ENCODE data around the gene POM121L12.

POM121L12 gene

GRCh38 chr7:53015463-53015862, 20.0 kb upstream of the POM121L12 start:
- no peak for TF ChIP-seq CTCF (conservative IDR thresholded peaks at IDR 0.05; ENCODE audit: low read depth, low read length)
- H3K9ac ChIP-seq: no peak overlapping the region
- H3K36me3 ChIP-seq (ENCODE audit: insufficient read depth): no peaks in the 10 kb centered on the region
- no peak overlapping the region for H2AFZ ChIP-seq (ENCODE audit: low read depth)
- no peaks in the 10 kb centered on the region for H4K20me1 ChIP-seq (ENCODE audit: insufficient read depth)
- H3K4me1 ChIP-seq (ENCODE audit: low read depth, poor library complexity, severe bottlenecking): no peaks in the 10 kb centered on the region
- H3K4me2 ChIP-seq: no peak overlapping the region
- no peaks in the 10 kb centered on the region for H3K27me3 ChIP-seq (ENCODE audit: insufficient read depth, low read depth)
- H3K79me2 ChIP-seq (ENCODE audit: insufficient read depth, low read depth): no peaks in the 10 kb centered on the region
- no peak overlapping the region for H3K27ac ChIP-seq
- H3K4me3 ChIP-seq (IDR thresholded peaks at IDR 0.05; ENCODE audit: insufficient read depth, low read depth, low read length): no peak overlapping the region

- H4K20me1 ChIP-seq (ENCODE audit: insufficient read depth): no peaks in the 10 kb centered on the region
- no peak overlapping the region for H2AFZ ChIP-seq (ENCODE audit: low read depth)
- no peaks in the 10 kb centered on the region for H3K27me3 ChIP-seq (ENCODE audit: insufficient read depth, low read depth)
- no peak overlapping the region for H3K4me3 ChIP-seq (IDR thresholded peaks at IDR 0.05; ENCODE audit: insufficient read depth, low read depth, low read length)
- no peaks in the 10 kb centered on the region for H3K4me1 ChIP-seq (ENCODE audit: low read depth, poor library complexity, severe bottlenecking)
- no peak overlapping the region for H3K4me2 ChIP-seq
- H3K79me2 ChIP-seq (ENCODE audit: insufficient read depth, low read depth): no peaks in the 10 kb centered on the region
- no peaks in the 10 kb centered on the region for H3K36me3 ChIP-seq (ENCODE audit: insufficient read depth)
- H3K27ac ChIP-seq: no peak overlapping the region
- TF ChIP-seq CTCF (conservative IDR thresholded peaks at IDR 0.05; ENCODE audit: low read depth, low read length): no peak
- H3K9ac ChIP-seq: no peak overlapping the region
Measured at GRCh38 chr7:53022893-53023292, 12.5 kb upstream of the POM121L12 start.

- TF ChIP-seq CTCF (conservative IDR thresholded peaks at IDR 0.05; ENCODE audit: low read depth, low read length): no peak
- no peak overlapping the region for H3K9ac ChIP-seq
- no peak overlapping the region for H2AFZ ChIP-seq (ENCODE audit: low read depth)
- no peak overlapping the region for H3K4me3 ChIP-seq (IDR thresholded peaks at IDR 0.05; ENCODE audit: insufficient read depth, low read depth, low read length)
- H3K27me3 ChIP-seq (ENCODE audit: insufficient read depth, low read depth): no peaks in the 10 kb centered on the region
- H4K20me1 ChIP-seq (ENCODE audit: insufficient read depth): no peaks in the 10 kb centered on the region
- H3K4me2 ChIP-seq: no peak overlapping the region
- no peaks in the 10 kb centered on the region for H3K36me3 ChIP-seq (ENCODE audit: insufficient read depth)
- H3K4me1 ChIP-seq (ENCODE audit: low read depth, poor library complexity, severe bottlenecking): no peaks in the 10 kb centered on the region
- H3K79me2 ChIP-seq (ENCODE audit: insufficient read depth, low read depth): no peaks in the 10 kb centered on the region
- no peak overlapping the region for H3K27ac ChIP-seq
Measured at GRCh38 chr7:53048638-53049037, 13.2 kb downstream of the POM121L12 start.

- Histone ChIP-seq H3K4me2 (no peak overlapping the region), H3K4me3 (IDR thresholded peaks at IDR 0.05; ENCODE audit: insufficient read depth, low read depth, low read length) (no peak overlapping the region), H2AFZ (ENCODE audit: low read depth) (no peak overlapping the region), H3K9ac (no peak overlapping the region), H3K27me3 (ENCODE audit: insufficient read depth, low read depth) (no peaks in the 10 kb centered on the region), H3K27ac (no peak overlapping the region), H4K20me1 (ENCODE audit: insufficient read depth) (no peaks in the 10 kb centered on the region), H3K36me3 (ENCODE audit: insufficient read depth) (no peaks in the 10 kb centered on the region), H3K79me2 (ENCODE audit: insufficient read depth, low read depth) (no peaks in the 10 kb centered on the region), H3K4me1 (ENCODE audit: low read depth, poor library complexity, severe bottlenecking) (no peaks in the 10 kb centered on the region)
- TF ChIP-seq CTCF (conservative IDR thresholded peaks at IDR 0.05; ENCODE audit: low read depth, low read length): no peak
Measured at GRCh38 chr7:53050433-53050832, 15.0 kb downstream of the POM121L12 start.
